HG03565 (cell line): ENCODE results near the gene NRCAM.
A peak's percentile ranks its signal among the peaks of the same experiment; 100 is the strongest.

Experiments
- ATAC-seq: cut with Tn5 transposase; IDR thresholded peaks from one replicate; pipeline ENCODE4 v1.9.1; 2021; ENCODE audit warnings: mild to moderate bottlenecking, moderate library complexity; ENCODE audit not compliant: unreplicated experiment

NRCAM gene

DNA sequence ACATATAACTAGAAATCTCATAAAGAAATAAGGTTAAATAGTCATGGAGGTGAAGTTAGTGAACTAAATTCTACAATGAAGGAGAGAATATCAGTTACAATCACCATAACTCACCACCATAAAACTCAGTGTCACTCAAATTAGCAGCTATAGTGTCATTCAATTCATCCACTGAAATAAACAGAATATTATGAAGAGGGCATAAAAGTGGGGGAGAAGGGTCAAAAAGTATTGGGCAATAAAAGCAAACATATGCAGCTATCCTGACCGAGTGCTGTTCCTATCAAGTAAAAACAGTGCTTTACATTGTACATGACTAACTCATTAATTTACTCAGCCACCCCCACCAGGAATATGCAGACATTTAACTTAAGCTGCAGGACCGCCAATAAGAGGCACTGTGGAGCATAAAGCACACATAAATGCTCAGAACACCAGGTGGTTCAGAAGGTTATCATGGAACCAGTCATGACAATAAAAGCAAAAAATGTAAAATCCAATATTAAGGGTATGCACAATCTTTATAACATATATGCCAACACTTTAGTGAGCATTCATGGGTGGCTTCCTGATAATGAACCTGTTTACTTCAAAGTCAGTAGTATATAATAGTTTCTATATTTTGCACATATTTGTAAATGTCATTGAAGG, 230.6 kb downstream of the NRCAM start:
- ATAC-seq = no peak

DNA sequence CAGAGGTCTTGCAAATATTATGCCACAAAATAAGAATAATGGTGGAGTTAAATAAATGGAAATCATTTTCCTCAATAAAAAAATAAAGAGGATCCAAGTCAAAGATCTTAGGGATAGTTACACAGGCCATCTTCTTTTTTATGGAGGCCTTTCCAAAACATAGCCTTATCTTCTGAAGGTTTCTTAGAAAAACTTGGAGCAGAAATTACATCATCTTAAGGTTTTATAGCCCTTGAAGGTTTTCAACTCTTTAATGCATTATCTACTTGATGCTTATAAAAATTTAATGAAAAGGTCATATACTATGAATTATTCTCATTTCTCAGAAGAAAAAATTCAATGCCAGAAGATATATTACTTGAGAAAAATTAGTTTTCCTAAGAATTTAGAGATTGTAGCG, 231.8 kb downstream of the NRCAM start:
- no peak for ATAC-seq

DNA sequence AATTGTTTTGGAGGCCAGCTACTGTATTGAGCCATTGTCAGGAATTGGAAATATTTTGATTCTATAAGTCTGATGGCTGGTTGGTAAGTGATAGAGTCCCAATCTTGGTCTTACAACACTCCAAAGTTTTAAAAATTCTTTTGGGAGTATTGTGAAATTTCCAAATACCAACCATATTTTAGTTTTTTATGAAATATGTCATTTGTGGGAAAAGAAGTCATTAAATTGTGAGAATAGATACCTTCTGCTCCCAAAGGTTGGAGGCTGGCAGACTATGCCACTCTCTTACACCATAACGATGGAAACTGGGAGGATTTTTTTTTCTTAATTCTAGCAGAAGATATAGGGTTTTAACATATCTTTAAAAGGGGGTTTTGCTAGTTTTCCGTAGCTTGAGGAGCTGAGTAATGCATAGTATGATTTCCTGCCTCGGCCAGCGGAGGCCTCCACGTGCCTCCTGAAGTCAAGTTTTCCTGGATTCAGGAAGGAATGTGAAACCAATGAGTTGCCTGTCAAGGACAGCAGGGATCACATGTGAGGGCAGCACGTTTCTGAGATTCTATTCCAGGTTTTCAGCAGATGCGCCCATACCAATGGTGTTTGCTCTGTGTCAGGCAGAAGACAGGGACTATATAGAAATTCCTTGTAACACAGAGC, 233.9 kb downstream of the NRCAM start:
- ATAC-seq = no peak

DNA sequence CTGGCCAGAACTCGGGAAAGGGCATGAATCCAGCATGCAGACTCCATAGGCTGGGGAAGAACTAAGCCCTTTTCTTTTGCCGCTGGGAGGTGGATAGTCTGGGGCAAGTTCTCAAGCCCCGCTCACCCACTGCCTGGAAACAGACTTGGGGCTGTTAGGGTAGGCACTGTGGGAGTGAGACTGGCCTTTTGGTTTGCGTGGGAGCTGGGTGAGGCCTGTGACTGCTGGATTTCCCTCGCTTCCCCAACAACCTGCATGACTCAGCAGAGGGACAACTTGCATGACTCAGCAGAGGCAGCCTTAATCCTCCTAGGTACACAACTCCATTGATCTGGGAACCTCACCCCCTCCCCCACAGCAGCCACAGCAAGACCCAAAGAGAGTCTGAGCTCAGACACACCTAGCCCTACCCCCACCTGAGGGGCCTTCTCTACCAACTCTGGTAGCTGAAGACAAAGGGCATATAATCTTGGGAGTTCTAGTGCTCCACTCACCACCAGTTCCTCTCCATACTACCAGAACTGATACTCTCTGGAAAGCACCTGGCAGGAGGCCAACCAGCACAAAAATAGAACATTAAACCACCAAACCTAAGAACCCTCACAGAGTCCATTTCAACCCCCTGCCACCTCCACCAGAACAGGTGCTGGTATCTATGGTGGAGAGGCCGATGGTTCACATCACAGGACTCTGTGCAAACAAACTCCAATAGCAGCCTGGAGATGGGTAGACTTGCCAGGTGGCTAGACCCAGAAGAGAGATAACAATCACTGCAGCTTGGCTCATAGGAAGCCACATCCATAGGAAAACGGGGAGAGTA, 244.6 kb downstream of the NRCAM start:
- ATAC-seq = peak; percentile 62

DNA sequence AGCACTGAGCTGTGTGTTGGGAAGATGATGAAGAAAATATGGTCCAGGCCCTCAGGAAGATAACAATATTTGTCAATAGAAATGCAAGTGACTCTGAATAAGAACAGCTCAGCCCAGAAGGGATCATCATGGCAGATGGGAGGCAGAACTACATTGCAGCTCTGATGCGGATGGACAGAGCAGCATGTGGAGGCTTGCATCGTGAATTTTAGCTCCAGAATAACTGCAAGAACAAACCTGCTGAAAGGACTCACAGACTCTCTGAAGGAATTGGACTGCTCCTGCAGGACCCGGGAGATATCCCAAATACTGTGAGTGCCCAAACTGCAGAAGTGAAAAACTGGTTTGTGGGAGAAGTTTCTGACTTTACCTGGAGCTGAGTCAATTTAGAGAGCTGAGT, 245.4 kb downstream of the NRCAM start:
- no peak for ATAC-seq

DNA sequence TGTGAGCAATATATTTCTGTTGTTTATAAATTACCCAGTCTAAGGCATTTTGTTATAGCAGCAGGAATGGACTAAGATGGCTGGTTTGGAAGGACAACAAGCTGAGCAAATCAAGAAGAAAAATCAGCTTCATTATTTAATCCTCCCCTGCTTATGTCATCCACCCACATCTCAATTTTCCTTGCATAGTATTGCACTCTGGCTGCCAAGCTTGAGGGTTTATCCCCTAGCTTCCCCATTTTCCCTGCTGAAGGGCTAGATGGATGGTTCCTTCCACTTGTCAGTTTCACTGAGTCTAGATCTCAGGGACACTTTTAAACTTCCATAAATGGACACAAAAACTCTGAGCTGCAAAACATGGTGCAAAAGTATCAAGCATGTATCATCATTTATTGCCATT, 250.9 kb downstream of the NRCAM start:
- no peak for ATAC-seq

DNA sequence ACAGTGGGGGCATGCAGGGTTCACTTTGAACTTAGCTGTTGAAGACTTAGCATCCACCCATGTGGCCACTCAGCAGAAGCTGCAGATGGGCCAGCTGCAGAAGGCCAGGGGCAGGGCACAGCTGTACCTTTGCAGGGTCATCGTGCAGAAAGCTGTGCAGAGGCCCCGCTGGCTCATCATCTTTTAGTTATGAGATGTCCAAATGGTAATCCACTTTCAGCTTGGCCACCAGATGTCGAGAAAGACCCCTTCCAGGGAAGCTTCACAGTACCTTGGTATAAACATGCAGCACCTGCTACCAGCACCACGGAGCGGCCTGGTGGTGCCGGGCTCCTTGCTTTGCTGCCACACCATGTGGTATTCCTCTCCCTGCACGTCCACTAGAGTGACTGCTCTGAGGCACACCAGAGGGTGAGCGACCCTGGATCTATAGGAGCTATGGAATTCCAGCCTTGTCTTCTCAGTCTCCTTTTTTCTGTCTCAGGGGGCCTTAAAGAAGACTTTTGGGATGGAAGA, 251.9 kb downstream of the NRCAM start:
- ATAC-seq = no peak

DNA sequence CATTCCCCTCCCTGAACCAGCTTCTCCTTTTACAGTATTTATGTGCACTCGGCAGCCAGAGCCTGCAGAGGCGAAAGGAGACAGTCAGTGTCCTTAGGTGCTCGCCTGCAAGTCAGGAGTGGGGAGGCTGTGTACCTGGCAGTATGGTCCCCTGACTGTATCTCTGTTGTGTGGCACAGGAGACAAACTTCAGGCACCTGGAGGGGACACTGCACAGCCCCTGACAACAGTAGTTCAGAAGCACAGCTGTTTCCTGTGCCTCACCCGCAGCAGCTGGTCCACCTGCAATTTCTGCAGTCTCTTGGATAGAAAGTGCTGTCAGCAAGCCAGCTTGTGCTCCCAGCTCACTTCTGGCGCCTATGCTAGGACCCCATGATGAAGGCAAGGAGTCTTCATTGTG, 252.7 kb downstream of the NRCAM start:
- ATAC-seq = peak; percentile 76

DNA sequence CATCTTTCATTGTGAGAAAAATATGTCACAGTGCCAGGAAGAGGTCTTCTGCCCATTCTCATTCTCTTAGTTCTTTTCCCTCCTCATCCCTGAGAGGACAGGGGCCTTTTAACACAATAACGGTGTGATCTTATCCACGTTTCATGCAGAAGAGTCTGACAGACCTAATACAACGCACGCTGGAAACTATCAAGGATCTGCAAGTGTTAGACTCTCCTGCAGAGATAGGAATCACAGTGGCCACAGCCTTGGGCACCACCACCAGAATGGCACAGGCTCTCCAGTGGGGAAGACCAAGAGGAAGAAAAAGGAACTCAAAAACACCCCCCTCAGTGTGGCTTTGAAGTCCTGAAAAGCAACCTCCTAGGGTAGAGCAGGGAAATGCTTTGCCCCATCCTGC, 253.5 kb downstream of the NRCAM start:
- ATAC-seq = no peak

DNA sequence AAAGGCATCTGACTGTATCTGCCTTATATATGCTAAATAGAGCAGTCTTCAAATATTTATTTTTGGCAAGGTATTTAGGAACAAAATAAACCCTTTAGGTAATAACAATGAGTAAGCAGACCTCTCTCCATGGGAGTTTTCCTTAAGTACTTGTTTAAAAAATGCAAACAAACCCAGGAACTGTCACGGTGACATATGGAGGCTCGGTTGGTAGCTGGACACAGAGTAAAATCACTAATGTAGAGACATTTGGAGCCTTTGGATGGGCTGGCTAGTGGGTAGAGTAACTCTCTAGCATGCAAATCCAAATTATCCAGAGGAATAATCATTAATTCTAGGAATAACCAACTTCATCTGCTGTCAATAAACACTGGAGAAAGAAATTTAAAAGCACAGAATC, 254.5 kb downstream of the NRCAM start:
- no peak for ATAC-seq

DNA sequence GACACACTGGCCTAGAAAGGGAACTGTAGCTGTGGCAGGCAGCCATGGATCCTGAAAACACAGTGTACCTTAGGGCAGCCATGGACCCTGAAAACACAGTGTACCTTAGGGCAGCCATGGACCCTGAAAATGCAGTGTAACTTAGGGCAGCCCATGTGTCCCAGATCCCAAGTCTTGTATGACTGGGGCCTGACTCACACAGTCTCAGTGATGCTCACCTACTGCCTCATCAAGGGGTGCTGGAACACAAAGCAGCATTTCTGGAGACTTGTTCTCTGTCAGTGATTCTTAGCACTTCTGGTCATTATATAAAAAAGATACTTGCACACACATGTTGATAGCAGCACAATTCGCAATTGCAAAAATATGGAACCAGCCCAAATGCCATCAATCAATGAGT, 255.9 kb downstream of the NRCAM start:
- ATAC-seq = no peak

DNA sequence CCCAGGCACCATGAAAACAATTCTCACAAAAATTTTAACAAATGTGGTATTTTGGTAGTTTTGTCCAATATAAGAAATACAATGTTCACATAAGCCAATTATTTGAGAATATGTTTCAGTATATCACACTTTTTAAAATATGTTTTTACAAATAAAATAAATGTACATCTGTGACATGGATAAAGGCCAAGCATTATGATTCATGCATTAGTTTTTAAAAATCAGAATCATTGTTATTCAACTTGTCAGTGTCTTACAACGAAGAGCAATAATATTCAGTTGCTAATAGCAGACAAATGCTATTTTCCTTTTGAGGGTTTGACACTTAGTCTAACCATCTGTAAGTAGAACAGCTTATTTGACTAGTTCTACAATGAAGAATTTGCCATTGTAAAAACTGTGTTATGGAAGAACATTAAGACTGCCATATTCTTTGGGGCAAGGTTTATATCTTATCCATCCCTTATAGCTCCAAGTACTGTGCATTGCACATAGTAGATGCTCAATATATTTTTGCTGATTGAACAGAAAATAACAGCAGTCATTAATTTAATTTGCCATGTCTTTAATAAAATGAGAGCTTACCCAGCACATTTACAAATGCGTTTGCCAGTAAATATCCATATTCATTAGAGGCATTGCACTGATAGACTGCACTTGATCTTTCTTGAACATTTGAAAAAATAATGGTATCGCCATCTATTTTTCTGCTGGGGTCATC, 258.7 kb downstream of the NRCAM start:
- ATAC-seq = no peak

DNA sequence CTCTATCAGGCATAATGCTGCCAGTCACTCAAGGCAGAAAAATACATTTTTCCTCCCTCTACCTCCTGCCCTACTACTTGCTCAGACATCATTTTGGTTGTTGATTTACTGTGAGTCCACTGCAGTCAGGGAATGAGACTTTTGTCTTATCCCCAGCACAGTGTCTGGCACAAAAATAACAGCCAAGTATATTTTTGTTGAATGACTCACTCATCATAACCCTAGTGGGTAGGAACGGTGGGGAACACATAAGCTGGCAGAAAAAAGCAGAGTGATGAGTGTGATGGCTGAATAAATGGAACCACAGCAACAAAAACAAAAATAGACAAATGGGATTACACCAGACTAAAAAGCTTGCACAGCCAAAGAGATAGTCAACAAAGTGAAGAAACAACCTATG, 260.2 kb downstream of the NRCAM start:
- no peak for ATAC-seq

DNA sequence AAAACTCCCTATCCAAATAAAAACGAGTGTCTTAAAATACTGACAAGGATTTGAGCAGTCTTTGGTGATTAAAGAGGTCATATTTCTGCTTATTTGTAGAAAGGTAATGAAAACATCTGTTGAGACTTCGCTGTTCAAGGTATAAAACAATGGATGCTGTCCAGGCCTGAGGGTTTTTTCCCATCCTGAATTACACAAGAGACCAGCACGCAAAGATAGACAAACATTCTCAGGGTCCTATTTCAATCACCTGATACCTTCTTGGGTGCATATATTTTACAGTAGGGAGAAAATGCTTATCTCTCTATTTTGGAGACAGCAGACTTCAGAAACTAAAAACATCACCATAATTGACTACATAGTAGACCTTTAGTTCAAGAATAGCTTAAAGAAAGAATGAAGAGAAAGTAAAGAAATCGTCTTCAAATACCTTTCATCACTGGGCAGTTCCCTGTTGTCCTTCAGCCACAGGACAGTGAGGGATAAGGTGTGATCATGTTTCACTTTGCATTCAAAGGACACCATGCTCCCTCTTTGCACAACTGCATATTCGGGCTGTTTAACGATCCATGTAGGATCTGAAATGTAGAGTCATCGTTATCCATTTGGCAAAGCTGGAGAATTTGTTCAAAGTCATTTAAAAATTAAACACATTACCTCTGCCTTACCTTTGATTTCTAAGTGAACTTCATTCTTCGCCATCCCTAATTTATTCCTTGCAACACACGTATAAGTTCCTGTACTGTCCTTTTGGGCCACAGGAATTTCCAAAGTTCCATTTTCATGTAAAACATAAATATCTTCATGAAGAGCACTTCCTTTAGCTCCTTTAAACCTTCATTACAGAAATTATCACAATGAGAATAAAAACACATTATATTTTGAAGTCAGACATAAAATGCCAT, 262.4 kb downstream of the NRCAM start:
- ATAC-seq = no peak

DNA sequence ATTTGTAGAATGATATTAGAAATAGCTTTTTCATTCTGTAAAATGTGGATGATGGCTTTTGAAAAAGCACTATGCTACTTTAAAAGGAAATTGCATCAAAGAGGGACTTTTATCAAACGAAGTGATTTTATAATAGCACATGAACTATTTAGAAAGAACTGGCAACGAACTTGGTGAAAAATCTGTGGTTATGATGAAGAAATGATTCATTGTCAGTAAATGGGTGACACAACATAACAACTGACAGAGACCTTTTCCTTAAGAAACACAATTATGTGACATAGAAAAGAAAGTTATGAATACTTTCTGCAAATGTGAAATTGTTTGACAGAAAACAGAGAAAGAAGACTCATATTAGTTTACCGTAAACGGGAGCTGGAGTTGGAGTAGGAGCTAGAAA, 265.3 kb downstream of the NRCAM start:
- no peak for ATAC-seq

DNA sequence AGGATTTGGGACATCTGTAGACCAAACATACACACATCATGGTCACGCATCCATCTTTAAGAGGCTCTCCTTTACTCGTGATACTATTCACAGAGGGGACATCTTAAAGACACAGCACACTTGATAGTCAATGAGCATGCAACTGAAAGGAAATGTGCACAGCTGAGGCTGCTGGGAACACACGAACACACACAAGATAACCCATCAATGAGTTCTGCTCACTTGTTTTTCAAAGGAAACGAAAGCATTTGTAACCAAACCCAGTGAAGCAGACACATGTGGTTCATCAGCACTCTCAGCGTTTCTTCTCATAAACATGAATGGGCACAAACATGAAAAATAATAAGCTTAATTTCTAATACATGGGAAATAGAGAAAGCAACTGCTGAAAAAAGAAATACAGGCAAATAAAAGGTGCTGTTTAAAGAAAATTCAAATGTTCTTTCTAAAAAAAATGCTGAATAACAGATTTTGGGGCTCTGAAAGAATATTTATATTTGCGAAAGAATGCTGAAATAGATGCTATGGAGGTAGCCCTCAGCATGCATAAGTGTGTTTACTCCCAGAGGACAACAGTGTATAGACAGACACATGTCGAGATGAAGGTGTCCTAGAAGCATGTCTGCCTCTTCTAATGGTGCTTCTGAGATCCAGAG, 266.4 kb downstream of the NRCAM start:
- peak; percentile 97 for ATAC-seq

DNA sequence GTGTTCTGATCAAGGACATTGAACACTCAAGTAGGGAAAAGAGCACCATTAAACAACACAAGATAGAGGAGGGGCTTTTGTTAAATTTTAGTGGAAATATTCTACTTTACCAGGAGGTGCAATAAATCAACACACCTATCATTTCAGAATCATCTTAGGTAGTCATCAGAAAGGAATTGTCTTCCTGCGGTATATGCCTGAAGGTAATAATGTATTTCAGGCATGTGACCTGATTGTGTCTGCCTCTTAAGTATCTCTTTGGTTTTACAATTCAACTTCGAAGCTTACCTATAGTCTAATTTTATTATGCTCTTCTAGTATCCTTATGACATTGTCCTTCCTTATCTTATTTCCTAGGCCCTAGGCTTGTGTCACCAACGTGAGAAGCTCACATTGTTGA, 267.5 kb downstream of the NRCAM start:
- ATAC-seq = no peak

DNA sequence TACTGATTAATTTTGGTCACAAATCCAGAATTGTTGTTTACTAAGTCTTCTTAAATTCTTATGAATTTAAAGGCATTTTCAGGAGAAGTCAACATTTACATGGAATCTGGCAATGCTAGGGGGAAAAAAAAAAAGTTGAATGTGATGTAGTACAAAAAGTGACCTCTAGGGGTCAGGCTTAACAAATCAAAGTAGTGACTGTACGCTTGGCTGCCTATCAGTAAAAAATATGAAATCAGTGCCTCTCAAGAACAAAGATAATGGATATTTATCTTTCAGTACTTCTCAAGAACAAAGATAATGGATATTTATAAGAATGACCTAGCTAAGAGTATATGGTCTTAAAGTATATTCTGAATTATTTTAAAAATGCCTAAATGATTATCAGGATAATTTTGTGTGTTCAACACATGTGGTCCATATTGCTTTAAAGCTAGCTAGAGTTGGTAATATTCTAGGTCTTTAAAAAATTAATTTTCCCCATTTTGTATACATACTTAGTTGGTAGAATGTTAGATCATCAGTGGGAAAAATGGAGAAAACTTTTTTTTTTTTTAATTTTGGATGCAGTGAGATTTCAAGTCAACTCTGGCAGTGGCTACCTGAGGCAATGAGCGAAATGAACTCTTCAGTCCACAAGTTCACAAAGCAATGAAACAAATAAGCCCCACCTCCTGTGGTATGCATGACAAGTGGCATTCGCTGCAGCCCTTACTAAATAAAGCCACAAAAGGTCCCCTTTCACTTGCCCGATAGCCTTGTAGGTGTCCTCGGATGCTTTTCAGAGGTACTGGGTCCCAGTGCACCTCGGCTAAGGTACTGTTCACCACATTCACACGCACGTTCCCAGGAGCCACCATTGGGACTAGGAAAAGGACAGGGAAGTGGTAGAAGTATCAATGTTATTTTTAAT, 274.9 kb downstream of the NRCAM start:
- no peak for ATAC-seq

DNA sequence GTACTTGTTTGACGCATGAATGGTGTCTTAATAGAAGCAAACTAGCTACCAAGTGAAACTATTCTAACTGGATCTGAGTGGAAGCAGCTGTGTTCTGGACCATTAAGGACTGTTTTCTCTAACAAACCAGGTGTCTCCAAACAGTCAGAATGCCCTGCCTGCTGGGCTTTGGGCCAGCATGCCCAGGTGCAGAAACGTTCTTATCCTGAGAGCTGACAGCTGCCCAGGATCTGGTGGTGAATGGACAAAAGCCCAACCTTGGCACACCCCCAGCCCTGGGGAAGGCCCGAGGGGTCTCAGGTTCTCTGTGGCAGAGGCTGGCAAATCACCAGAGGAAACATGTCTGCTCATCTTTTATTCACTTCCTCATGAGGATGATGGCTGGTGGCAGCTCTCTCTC, 277.8 kb downstream of the NRCAM start:
- ATAC-seq = no peak
